Colon (tissue), 2 donors: ENCODE results near the gene STAT3.
"Not testable (repeated sequence)": the region's sequence is repeated elsewhere in the genome, so short reads cannot be mapped to it uniquely, and the experiment has no call there.

Experiments used
- FAIRE-seq: peaks from 2 replicates; lab custom pipeline; 2012; peaks lifted over from hg19 to GRCh38; lab: Jason Lieb, UNC
- donor health status: control.
- donor health status: control.

STAT3 gene

DNA sequence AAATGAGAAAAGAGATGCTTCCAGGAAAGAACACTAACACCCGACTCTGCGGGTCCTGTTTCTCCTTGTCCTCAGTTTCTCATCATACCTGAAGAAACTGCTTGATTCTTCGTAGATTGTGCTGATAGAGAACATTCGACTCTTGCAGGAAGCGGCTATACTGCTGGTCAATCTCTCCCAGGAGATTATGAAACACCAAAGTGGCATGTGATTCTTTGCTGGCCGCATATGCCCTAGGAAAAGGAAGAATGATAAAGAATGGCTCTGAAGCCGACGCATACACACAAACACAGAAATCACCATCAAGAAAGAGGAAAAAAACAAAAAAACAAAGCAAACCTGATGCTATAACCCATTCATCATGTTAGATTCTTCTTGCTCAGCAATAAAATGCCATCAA lies 41.8 kb downstream of the STAT3 start:
- FAIRE-seq, result no peak

DNA sequence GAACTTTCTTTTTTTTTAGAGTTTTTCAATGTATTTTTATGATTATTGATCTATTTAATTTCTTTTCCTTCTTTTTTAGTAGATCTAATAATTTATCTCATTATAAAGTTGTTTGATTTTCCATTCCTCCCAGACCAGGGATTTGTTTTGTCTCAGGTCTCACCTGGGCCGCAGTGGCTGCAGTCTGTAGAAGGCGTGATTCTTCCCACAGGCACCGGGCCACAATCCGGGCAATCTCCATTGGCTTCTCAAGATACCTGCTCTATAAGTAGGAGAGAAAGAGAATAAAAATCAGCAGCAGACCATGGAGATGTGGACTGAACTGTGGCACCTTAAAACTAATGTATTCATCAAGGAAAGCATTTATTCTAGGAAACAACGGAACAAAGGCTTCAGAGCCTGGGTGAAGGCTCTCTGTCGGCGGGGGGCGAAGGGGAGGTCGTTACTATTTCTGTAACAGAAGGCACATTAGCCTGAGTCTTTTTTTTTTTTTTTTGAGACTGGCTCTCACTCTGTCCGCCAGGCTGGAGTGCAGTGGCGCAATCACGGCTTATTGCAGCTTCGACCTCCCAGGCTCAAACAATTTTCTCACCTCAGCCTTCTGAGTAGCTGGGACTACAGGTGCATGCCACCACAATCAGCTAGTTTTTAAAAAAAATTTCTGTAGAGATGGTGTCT lies 42.7 kb downstream of the STAT3 start:
- FAIRE-seq, result no peak

DNA sequence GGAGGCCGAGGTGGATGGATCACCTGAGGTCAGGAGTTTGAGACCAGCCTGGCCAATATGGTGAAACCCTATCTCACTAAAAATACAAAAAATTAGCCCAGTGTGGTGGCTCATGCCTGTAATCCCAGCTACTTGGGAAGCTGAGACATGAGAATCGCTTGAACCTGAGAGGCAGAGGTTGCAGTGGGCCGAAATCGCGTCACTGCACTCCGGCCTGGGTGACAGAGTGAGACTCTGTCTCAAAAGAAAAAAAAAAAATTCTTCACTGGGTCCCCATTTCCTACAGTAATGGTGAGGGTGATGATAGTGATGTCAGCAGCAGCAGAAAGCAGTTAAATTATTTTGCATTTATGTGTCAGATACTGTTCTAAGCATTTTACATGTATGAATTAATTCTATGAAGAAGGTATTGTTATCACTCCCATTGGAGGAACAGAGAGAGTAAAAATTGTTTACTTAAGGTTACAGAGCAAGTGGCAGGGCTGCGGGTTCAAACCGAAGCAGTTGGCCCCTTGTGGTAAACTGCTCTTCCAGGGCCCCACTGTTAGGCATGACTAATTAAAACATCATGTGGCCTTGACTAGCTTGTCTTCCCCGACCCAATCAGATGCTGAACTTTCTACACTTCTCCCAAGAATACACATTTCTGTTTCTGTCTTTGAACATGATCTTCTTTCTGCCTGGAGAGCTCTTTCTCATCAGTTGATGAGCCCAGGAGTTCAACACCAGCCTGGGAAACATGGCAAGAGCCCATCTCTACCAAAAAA lies 45.8 kb downstream of the STAT3 start:
- FAIRE-seq, result no peak

DNA sequence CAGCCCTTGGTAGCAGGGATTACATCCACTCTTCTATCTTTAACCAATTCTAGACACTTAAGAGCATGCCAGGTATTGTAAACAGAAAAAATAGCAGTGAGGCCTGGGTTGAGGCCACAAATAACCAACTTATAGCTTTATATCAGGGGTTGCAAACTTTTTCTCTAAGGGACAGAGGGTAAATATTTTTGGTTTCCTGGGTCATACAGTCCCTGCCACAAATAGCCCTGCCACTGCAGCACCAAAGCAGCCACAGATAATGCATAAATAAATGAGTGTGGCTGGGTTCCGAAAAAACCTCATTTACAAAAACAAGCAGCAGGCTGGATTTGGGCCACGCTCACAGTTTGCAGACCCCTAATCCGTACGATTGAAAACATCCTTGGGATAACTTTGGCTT lies 46.7 kb downstream of the STAT3 start:
- FAIRE-seq, result no peak

DNA sequence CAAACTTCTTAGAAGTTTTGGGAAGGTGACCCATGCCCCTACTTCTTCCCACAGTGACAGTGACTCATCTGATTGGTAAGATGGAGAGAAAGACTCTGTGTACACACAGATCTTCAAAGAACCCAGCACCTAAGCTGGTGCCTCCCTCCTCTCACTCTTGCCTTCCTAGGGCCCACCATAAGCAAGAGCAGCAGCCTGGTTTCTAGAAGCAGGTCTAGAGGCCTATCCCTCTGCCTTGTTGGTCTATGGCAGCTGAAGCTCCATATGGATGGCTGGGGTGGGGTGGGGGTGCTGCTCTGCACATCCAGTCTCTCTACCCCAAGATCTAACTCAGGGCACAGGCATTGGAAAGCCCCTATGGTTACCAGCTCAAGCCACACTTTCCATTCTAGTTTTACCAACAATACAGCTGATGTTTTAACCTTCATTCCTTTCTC lies 47.5 kb downstream of the STAT3 start:
- FAIRE-seq, result no peak

DNA sequence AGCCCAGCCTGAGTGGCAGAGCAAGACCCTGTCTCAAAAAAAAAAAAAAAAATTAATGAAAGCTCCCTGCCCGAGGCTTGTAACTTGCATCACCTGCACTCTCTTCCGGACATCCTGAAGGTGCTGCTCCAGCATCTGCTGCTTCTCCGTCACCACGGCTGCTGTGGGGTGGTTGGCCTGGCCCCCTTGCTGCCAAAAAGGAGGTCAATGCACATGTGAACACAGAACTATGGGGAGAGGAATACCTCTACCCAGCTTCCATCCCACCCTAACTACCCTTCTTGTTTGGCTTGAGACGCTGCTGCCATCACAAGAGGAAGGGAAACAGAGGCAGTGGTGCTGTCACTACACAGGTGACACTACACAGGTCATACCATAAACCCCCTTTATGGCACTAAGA lies 49.0 kb downstream of the STAT3 start:
- no peak for FAIRE-seq

DNA sequence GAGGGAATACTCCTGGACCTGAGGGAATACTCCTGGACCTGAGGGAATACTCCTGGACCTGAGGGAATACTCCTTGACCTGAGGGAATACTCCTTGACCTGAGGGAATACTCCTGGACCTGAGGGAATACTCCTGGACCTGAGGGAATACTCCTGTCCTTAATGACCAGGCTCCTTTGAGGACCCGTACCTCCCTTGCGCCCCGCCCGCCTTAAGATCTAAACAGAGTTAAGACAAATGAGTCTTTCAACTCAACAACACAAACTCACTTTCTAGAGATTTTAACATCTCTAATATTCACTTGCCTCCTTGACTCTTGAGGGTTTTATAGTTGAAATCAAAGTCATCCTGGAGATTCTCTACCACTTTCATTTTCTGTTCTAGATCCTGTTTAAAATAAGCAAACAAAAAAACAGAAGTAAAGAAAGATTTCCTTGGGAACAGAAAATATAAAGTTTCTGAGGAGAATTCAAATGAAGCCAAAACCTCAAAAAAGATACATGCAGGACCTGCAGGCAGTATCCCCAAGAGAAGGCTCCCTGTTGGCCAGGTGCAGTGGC lies 49.7 kb downstream of the STAT3 start:
- FAIRE-seq, result no peak

DNA sequence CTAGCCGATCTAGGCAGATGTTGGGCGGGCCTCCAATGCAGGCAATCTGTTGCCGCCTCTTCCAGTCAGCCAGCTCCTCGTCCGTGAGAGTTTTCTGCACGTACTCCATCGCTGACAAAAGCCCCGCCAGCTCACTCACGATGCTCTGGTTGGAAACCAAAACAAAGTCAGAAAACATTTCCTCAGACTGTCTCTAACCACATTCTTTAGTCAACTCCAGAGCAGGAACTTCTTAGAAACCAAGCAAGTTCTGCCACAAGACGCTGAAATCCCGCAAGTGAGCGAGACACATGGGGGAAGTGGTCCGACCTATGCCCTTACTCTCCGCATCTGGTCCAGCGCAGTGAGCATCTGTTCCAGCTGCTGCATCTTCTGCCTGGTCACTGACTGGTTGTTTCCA lies 50.8 kb downstream of the STAT3 start:
- FAIRE-seq, result no peak

DNA sequence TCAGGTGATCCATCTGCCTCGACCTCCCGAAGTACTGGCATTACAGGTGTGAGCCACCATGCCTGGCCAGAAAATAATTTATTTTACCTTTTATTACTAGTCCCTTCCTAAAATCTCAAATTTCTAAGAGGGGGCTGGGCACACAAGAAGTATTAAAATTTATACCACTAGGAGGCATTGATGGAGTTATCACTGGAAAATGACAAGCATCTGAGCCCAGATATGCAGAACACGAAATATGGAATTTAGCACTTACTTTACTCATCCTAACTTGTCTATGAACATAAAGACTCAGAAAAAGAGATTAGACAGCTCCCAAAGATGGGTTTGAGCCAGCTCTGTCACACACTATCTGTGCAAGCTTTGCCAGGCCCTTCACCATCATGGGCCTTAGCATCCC lies 53.6 kb downstream of the STAT3 start:
- FAIRE-seq, result no peak

DNA sequence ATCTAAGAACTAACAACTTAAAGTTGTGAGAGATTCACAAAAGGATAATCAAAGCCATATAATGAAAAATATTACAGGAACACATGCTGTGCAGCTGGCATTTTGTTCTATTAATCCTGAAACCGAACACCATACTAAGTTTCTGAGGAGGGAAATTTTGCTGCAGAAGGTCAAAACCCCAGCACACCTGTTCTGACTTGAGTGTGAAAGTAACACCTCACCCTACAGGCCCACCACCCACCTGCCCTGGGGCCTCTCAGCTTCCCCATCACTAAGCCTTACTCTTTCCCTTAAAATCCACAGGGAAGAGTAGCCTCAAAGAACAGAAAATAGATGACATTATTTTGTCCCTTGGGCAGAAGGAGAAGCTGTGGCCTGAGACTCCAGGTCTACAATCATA lies 55.2 kb downstream of the STAT3 start:
- FAIRE-seq, result no peak

DNA sequence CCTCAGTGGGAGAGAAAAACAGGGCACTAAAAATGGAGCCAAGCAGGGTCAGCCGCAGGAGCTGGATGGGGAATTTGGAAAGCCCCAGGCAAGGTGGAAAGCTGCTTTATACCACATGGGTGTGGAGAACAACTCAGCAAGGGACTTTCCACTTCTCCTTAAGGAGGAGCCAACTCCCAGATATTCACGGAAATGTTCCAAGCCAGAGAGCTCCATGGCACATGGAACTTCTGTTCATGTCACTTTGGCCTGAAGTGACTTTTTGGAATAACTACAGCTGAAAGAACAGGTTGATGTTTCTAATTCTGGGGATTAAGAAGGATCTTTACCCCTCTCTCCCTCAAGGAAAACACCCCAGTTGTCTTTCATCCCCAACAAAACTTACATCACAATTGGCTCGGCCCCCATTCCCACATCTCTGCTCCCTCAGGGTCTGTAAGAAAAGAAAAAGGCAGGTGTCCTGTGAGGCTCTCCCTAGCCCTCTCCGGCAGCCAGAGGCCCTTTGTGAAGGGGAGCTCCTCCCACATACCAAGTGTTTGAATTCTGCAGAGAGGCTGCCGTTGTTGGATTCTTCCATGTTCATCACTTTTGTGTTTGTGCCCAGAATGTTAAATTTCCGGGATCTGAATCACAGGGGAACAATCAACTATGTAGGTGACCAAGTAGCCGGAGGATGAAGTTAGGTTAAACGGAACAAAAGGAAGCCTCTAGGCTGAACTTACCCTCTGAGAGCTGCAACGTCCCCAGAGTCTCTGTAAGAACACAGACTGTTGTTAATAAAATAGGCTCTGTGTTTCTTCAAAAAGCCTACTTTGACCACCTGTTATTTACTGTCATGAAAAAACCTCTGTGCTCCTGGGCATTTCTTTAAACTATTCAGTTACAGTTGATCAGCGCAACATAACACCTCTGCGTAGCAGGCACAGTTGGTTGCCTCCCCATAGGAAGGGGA lies 58.9 kb downstream of the STAT3 start:
- FAIRE-seq, result no peak

DNA sequence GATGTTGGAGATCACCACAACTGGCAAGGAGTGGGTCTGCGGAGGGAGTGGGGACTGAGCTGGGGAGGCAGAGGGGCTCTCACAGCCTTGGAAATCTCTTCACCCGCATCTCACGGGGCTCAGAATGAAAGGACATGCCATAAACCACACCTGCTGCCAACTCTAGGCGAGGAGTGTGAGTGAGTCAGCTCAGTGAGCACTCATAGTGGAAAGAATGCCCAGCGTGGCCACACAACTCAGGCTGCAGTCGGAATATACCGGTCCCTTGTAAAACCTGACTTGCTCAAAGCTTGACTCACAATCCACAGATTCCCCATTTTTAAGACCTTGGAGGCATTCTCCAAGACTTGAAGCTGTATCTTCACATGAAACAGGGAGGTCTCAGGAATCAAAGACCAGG lies 63.2 kb downstream of the STAT3 start:
- FAIRE-seq, result no peak

DNA sequence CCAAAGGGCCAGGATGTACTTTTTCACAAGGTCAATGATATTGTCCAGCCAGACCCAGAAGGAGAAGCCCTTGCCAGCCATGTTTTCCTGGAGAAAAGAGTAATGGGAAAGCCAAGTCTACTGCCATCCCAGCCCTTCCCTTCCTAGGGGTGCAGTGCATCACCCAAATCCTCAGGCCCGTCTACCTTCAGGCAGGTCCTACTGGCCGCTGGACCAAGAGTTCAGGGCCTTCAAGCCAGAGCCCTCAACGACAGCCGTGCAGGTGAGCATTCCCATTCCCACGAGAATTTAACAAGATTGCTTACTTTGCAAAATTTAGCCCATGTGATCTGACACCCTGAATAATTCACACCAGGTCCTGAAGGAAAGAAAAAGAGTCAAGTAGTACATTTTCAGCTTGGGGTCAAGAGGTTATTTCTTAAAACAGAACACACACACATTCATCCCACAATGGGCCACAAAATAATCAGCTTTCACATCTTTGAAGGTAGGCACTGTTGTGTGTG lies 64.9 kb downstream of the STAT3 start:
- FAIRE-seq, result no peak

DNA sequence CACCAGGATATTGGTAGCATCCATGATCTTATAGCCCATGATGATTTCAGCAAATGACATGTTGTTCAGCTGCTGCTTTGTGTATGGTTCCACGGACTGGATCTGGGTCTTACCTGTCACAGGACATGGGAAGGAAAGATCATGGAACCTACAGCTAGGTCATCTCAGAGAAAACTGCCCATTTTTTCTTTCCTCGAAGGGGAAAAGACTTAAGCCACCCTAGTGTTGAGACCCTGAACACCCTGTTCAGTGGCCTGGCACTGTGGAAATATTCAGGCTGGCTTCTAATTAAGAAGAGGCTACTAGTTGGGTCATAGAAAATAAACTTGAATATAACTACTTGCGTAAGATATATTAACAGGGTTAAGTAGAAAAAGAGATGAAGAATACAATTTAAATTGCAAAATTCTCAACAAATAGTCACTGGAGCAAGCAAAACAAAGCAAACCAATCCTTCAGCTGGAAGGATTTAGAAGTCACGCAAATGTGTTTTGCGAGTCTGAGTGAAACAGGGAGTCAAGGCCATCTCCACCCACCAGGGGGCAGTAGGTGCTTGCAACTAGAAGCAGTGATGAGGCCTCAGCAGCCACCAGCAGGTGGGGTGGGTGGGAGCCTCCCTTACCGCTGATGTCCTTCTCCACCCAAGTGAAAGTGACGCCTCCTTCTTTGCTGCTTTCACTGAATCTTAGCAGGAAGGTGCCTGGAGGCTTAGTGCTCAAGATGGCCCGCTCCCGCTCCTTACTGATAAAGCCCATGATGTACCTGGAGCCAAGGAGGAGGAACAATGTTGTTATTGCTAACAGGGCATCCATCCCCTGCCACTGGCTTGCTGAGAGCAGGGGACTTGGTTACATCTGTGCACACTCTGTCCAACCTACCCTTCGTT lies 65.6 kb downstream of the STAT3 start:
- no peak for FAIRE-seq

DNA sequence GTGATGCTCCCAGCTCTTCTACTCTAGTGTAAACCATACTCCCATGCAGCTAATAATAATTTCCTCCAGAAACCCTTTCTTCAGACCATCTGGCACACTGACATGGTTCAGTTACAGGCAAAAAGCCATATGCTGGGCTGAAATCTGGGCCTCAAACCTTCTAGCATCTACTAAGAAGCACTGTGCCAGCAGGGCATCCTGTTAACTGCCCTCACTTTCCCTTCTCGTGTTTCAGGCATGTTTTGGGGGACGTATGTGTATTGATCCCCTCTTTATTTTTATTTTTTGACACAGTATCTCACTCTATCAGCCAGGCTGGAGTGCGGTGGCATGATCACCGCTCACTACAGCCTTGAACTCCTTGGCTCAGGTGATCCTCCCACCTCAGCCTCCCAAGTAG lies 66.7 kb downstream of the STAT3 start:
- no peak for FAIRE-seq

DNA sequence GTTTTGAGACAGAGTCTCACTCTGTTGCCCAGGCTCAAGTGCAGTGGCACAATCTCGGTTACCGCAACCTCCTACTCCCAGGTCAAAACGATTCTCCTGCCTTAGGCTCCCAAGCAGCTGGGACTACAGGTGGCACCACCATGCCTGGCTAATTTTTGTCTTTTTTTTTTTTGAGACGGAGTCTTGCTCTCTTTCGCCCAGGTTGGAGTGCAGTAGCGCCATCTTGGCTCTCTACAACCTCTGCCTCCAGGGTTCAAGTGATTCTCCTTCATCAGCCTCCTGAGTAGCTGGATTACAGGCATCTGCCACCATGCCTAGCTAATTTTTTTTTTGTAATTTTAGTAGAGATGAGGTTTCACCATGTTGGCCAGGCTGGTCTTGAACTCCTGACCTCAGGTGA lies 70.3 kb downstream of the STAT3 start:
- not testable (repeated sequence) for FAIRE-seq

DNA sequence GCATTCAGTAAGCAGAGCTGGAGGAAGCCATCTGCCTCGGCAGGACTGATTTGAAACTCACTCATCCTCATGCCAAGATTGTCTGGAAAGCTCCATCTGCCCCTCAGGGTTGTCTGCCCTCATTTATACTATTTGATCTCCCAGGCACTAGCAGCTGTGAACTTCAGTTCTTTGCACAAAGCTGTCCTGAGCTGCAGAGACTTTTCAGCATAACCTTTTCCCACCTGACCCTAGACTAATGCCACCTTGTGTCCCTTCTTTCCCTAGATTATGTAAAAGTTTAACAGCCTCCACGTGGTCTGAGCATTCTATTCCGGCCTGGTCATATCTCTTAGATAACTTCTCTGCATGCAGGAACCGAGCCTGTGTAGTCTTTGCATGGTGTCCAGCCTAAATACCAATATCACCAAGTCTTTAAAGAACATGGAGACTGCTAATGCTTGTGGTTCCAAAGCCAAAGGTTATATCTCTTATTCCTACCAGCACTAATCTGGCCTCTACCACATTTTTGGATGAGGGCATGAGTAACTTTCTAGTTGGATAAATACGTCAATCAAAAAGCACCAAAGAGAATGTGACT lies 70.9 kb downstream of the STAT3 start:
- no peak for FAIRE-seq

DNA sequence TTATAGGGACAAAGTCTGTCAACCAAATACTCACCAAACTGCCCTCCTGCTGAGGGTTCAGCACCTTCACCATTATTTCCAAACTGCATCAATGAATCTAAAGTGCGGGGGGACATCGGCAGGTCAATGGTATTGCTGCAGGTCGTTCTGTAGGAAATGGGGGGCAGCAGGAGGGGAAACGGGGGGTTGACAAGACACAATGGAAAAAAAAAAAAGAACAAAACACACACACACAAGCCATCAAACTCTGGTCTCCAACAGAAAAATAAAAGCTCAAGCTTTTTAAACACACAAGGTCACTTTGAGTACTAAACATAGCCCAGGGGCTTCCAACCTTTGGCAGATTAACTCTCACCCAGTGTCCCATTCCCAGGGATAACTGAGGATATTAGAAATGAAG lies 71.5 kb downstream of the STAT3 start:
- FAIRE-seq, result no peak

DNA sequence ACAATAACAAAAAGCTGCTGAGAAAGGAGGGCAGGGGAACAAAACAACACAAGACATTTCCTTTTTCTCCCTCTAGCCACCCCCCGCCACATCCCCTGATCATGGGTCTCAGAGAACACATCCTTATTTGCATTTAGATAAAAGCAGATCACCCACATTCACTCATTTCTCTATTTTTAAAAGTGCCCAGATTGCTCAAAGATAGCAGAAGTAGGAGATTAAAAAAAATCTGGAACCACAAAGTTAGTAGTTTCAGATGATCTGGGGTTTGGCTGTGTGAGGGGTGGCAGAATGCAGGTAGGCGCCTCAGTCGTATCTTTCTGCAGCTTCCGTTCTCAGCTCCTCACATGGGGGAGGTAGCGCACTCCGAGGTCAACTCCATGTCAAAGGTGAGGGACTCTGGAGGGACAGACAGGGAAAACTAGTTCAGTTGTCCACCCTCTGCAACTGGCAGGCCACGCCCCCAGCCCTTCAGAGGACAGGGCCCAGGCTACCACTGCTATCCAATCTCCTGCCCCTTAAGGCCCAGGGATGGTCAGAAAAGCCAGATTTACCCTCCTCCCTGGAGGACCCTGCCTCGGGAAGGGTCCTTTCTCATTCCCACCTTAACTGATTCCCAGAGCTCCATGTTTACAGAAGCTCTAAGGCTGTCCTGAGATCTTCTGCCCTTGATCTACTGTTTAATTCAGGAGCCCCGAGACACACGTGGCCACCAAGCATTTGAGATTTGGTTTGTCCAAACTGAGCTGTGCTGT lies 72.7 kb downstream of the STAT3 start:
- no peak for FAIRE-seq
